Gastrocnemius medialis (tissue), 4 donors: ENCODE data around the gene RREB1. TPM values are rescaled to one million over a fixed set of nuclear protein-coding genes. Genes with fewer than 3 reads are reported as not detected.

Experiments
- ATAC-seq, 2 donors: fragments of 150-250 bp; one replicate each; pipeline ENCODE4 v1.9.1; 2016
- DNase-seq, 2 donors: peaks; one replicate each; pipeline ENCODE4 v3.0.0-alpha.2; 2019
- H3K27ac ChIP-seq, 4 donors: fragments of 200-600 bp; sonication (generic); 1 replicate in 1 of 4; 2 replicates in 3 of 4; pipeline ENCODE4 v1.5.1; 2016 to 2018; ENCODE audit warnings: mild to moderate bottlenecking in 2 of 4, moderate library complexity in 1 of 4
- H3K27me3 ChIP-seq, 3 donors: fragments of 200-600 bp; sonication (generic) in 2 of 3; 1 replicate in 1 of 3; 2 replicates in 2 of 3; pipeline versions ENCODE4 v1.5.1 to v1.6.0; 2016 to 2019; ENCODE audit warnings: mild to moderate bottlenecking in 1 of 3, moderate library complexity in 1 of 3
- H3K36me3 ChIP-seq, 2 donors: fragments of 200-600 bp; sonication (generic) in 1 of 2; one replicate each; pipeline ENCODE4 v1.5.1; 2017 to 2018
- H3K4me1 ChIP-seq, 2 donors: fragments of 200-600 bp; sonication (generic) in 1 of 2; one replicate each; pipeline ENCODE4 v1.5.1; 2016 to 2017; ENCODE audit warnings: mild to moderate bottlenecking in 2 of 2
- H3K4me3 ChIP-seq, 4 donors: fragments of 200-600 bp; sonication (generic) in 3 of 4; 1 replicate in 1 of 4; 2 replicates in 3 of 4; pipeline ENCODE4 v1.5.1; 2016 to 2019; ENCODE audit warnings: mild to moderate bottlenecking in 2 of 4
- H3K9me3 ChIP-seq, 3 donors: fragments of 200-600 bp; sonication (generic) in 2 of 3; 1 replicate in 1 of 3; 2 replicates in 2 of 3; pipeline ENCODE4 v1.5.1; 2016 to 2019
- POLR2A ChIP-seq, 2 donors: fragments of 450-650 bp; IDR thresholded peaks; one replicate each; pipeline ENCODE4 v1.6.1; 2017; ENCODE audit warnings: antibody characterized with exemption in 2 of 2, mild to moderate bottlenecking in 2 of 2, moderate library complexity in 2 of 2
- in situ Hi-C, 4 donors: fragments of 200-750 bp; cut with MboI; loops; one replicate each; pipeline versions ENCODE4 v1.15.0 to v1.8.0; 2017; ENCODE audit warnings: low sequenced_read_pairs in 4 of 4
- intact Hi-C: fragments of 100-400 bp; cut with DNase I; formaldehyde crosslinking; loops from one replicate; pipeline ENCODE4 v1.15.1; 2023; ENCODE audit warnings: low total_unique reads
- total RNA-seq, 4 donors: library from RNA; depleted of rRNA; stranded (reverse); fragments of >200 nt; gene quantifications; one replicate each; pipeline versions ENCODE4 v1.1.0 to v1.2.3, GENCODE V29; 2016
- TF ChIP-seq, protein P1 (sequence below), 5 experiments: fragments of 450-650 bp in 3 of 5; fragments of 200-600 bp in 2 of 5; sonication (generic) in 2 of 5; IDR thresholded peaks in 4 of 5; conservative IDR thresholded peaks in 1 of 5; 1 replicate in 4 of 5; 2 replicates in 1 of 5; pipeline ENCODE4 v1.5.1; 2016 to 2019; ENCODE audit warnings: antibody characterized with exemption in 5 of 5, mild to moderate bottlenecking in 3 of 5, moderate library complexity in 3 of 5

RREB1 gene
- total RNA-seq, 4 donors from 2014 or later, result 18.0 to 41.3 (median 39.2) TPM

DNA sequence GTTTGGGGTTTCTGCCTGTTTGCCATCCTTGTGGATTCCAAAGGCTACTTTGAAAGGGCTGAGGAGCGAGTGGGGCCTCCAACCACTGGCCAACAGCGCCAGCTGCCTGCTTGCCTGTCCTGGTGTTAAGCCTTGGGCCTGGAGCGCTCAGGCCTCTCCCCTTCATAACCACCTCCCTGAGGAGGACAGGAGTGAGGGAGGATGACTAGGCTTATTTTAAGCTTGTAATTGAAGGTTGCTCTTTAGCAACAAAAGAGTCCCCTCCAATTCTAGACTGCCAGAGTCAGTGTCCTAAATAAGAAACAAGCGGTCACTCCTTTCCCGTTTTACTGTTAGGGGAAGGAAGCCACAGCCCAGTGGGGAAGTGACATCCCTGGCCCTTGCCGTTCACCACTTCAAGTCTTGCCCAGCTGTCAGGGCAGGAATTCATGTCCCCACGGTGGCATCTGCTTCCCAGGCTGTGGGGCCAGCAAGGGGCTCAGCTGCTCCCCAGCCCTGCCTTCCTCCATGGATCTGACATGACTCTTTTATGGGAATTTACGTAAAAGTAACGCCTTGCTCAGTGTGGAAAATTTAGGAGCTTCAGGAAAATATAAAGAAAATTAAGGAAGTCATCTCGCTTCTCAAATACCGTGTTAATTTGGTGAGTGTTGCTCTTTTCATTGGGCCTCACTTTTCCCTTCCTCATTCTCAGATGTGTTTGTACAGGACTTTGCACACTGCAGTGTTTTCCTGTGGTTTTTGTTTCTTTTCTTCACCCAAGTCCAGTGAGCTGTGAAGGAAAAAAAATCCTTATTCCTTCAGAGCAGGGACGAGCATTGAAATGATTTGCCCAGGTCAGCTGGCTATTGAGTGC, 147.4 kb downstream of the RREB1 start:
- in situ Hi-C loops (no loop called here), intact Hi-C loops (no loop called here)
- peak overlapping the region; percentile 57 to 74 (median 70) for H3K27ac ChIP-seq
- H3K4me1 ChIP-seq, result peaks cover under 1 to 5% of the 10 kb centered on the region in 2 donors
- H3K9me3 ChIP-seq, result peaks cover 0 to 8% (median 0%) of the 10 kb centered on the region in 3 donors
- peaks cover 2 to 11% of the 10 kb centered on the region in 2 donors for H3K36me3 ChIP-seq
- DNase-seq (no peak), ATAC-seq (peak; percentile 40 to 70)
- no peaks in the 10 kb centered on the region for H3K27me3 ChIP-seq
- H3K4me3 ChIP-seq, result no peak overlapping the region
- TF ChIP-seq, protein P1, sequence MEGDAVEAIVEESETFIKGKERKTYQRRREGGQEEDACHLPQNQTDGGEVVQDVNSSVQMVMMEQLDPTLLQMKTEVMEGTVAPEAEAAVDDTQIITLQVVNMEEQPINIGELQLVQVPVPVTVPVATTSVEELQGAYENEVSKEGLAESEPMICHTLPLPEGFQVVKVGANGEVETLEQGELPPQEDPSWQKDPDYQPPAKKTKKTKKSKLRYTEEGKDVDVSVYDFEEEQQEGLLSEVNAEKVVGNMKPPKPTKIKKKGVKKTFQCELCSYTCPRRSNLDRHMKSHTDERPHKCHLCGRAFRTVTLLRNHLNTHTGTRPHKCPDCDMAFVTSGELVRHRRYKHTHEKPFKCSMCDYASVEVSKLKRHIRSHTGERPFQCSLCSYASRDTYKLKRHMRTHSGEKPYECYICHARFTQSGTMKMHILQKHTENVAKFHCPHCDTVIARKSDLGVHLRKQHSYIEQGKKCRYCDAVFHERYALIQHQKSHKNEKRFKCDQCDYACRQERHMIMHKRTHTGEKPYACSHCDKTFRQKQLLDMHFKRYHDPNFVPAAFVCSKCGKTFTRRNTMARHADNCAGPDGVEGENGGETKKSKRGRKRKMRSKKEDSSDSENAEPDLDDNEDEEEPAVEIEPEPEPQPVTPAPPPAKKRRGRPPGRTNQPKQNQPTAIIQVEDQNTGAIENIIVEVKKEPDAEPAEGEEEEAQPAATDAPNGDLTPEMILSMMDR (IDR thresholded peaks at IDR 0.05 in 4 of 5, conservative IDR thresholded peaks at IDR 0.05 in 1 of 5), result no peak
- no peak for TF ChIP-seq POLR2A (IDR thresholded peaks at IDR 0.05)

DNA sequence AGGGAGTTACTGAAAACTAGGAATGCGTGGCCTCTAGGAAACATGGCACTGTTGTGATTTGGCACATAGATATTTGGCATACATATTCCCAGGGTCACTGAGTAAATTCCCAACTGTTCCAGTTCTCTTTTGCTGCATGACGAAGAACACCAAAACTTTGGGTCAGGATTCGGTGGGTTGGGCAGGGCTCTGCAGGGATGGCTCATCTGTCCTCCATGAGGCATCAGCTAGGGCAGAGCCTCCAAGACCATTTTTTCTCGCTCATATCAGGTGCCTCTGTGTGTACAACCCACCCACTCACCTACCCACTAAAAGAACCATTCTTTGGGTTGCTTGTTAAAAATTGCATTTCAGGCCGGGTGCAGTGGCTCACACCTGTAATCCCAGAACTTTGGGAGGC, 148.2 kb downstream of the RREB1 start:
- H3K4me3 ChIP-seq, result no peak overlapping the region
- no peak for ATAC-seq
- peaks cover 6 to 11% of the 10 kb centered on the region in 2 donors for H3K4me1 ChIP-seq
- intact Hi-C loops (no loop called here), in situ Hi-C loops (no loop called here)
- H3K27ac ChIP-seq, result peak overlapping the region in 3 of 4 donors; percentile 57 to 73 (median 67)
- no peaks in the 10 kb centered on the region for H3K27me3 ChIP-seq
- DNase-seq, result no peak
- TF ChIP-seq POLR2A (IDR thresholded peaks at IDR 0.05), result no peak
- TF ChIP-seq, protein P1 (IDR thresholded peaks at IDR 0.05 in 4 of 5, conservative IDR thresholded peaks at IDR 0.05 in 1 of 5), result no peak
- peaks cover 0 to 8% (median 0%) of the 10 kb centered on the region in 3 donors for H3K9me3 ChIP-seq
- peaks cover 0 to 7% of the 10 kb centered on the region in 2 donors for H3K36me3 ChIP-seq

- H3K27me3 ChIP-seq, result no peaks in the 10 kb centered on the region
- H3K27ac ChIP-seq, result no peak overlapping the region
- peaks cover 12 to 13% of the 10 kb centered on the region in 2 donors for H3K4me1 ChIP-seq
- H3K9me3 ChIP-seq, result peaks cover 0 to 8% (median 0%) of the 10 kb centered on the region in 3 donors
- H3K4me3 ChIP-seq, result no peak overlapping the region
- ATAC-seq (no peak), DNase-seq (no peak)
- peaks cover 0 to 6% of the 10 kb centered on the region in 2 donors for H3K36me3 ChIP-seq
- intact Hi-C loops (no loop called here), in situ Hi-C loops (no loop called here)
- TF ChIP-seq, protein P1 (IDR thresholded peaks at IDR 0.05 in 4 of 5, conservative IDR thresholded peaks at IDR 0.05 in 1 of 5), result no peak
- TF ChIP-seq POLR2A (IDR thresholded peaks at IDR 0.05), result no peak
These were observed 149.0 kb downstream of the RREB1 start for GRCh38 chr6:7256785-7257184.

DNA sequence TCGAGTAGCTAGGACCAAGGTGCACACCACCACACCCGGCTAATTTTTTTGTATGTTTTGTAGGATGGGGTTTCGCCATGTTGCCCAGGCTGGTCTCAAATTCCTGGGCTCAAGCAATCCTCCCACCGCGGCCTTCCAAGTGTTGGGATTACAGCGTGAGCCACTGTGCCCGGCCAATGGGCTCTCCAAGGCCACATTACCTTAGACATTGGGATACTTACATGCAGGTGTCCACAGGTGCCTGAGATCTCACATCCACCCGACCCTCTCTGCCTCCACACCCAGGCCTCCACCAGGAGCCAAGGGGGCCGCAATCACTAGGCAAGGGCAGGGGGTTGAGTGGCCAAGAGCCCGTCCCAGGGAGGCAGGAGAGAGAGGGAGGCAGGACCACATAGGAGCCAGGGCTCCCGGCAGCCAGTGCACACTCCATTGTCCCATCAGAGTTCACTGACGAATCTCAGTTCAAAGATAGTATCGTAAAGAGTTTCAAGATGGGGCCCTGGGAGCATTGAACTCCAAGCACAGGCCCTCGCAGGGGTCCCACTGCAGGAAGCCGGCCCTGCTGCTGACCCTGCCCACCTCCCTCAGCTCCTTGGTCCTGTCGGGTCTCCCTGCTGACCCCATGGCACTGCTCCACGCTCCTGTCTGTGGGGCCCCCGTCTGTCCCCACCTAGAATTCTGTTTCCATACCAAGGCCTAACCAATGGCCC, 149.9 kb downstream of the RREB1 start:
- Histone ChIP-seq H3K4me3 (no peak overlapping the region), H3K27ac (no peak overlapping the region), H3K4me1 (peaks cover 12 to 14% of the 10 kb centered on the region in 2 donors), H3K9me3 (peaks cover 0 to 8% (median 0%) of the 10 kb centered on the region in 3 donors), H3K36me3 (no peaks in the 10 kb centered on the region), H3K27me3 (no peaks in the 10 kb centered on the region)
- ATAC-seq (no peak), DNase-seq (no peak)
- in situ Hi-C loops, result no loop called here
- TF ChIP-seq, protein P1 (IDR thresholded peaks at IDR 0.05 in 4 of 5, conservative IDR thresholded peaks at IDR 0.05 in 1 of 5), result no peak
- no peak for TF ChIP-seq POLR2A (IDR thresholded peaks at IDR 0.05)
- intact Hi-C loops, result no loop called here
